Neuron (in vitro differentiated cells): ENCODE measurements around the gene COPB1.
A peak's percentile ranks its signal among the peaks of the same experiment; 100 is the strongest.
"Not testable (repeated sequence)": the region's sequence is repeated elsewhere in the genome, so short reads cannot be mapped to it uniquely, and the experiment has no call there.

Experiments used
- H2AFZ ChIP-seq: one replicate; pipeline ENCODE4 v1.6.1; 2013; ENCODE audit warnings: low read depth, mild to moderate bottlenecking, inconsistent platforms, low read length, moderate library complexity
- H3K27me3 ChIP-seq: one replicate; pipeline ENCODE4 v1.6.1; 2013; ENCODE audit warnings: low read length; ENCODE audit not compliant: insufficient read depth
- H3K36me3 ChIP-seq: one replicate; pipeline ENCODE4 v1.6.1; 2013; ENCODE audit warnings: low read length; ENCODE audit not compliant: insufficient read depth
- H3K4me1 ChIP-seq: one replicate; pipeline ENCODE4 v1.6.1; 2013; ENCODE audit warnings: low read length; ENCODE audit not compliant: insufficient read depth
- H3K4me3 ChIP-seq: 2 replicates; pipeline ENCODE4 v1.5.1; 2013; ENCODE audit warnings: mild to moderate bottlenecking, low read length, moderate library complexity
- H3K9me3 ChIP-seq: one replicate; pipeline ENCODE4 v1.6.1; 2013; ENCODE audit warnings: low read length

Gene COPB1

GRCh38 chr11:14535166-14535565 is 35.6 kb upstream of the COPB1 start:
- H3K4me3 ChIP-seq, H3K27me3 ChIP-seq, H3K36me3 ChIP-seq, H2AFZ ChIP-seq, H3K4me1 ChIP-seq, H3K9me3 ChIP-seq: not testable (repeated sequence)

GRCh38 chr11:14529951-14530350 is 30.3 kb upstream of the COPB1 start:
- no peaks in the 10 kb centered on the region for H3K9me3 ChIP-seq
- no peaks in the 10 kb centered on the region for H3K4me1 ChIP-seq
- H3K36me3 ChIP-seq, result no peaks in the 10 kb centered on the region
- H3K4me3 ChIP-seq, result no peak overlapping the region
- no peak overlapping the region for H2AFZ ChIP-seq
- no peaks in the 10 kb centered on the region for H3K27me3 ChIP-seq

GRCh38 chr11:14529321-14529720 is 29.7 kb upstream of the COPB1 start:
- no peak overlapping the region for H3K4me3 ChIP-seq

GRCh38 chr11:14522801-14523200 is 23.2 kb upstream of the COPB1 start:
- H3K9me3 ChIP-seq, result no peaks in the 10 kb centered on the region
- peaks cover 11% of the 10 kb centered on the region for H3K4me1 ChIP-seq
- no peak overlapping the region for H3K4me3 ChIP-seq
- no peak overlapping the region for H2AFZ ChIP-seq
- peaks cover 7% of the 10 kb centered on the region for H3K36me3 ChIP-seq
- no peaks in the 10 kb centered on the region for H3K27me3 ChIP-seq

More at GRCh38 chr11:14529321-14529720, 29.7 kb upstream of the COPB1 start:
- no peaks in the 10 kb centered on the region for H3K27me3 ChIP-seq
- H3K4me1 ChIP-seq, result no peaks in the 10 kb centered on the region
- H2AFZ ChIP-seq, result no peak overlapping the region
- no peaks in the 10 kb centered on the region for H3K36me3 ChIP-seq
- no peaks in the 10 kb centered on the region for H3K9me3 ChIP-seq

- H3K36me3 ChIP-seq, result peaks cover 13% of the 10 kb centered on the region
- no peaks in the 10 kb centered on the region for H3K27me3 ChIP-seq
- H3K4me1 ChIP-seq, result peaks cover 11% of the 10 kb centered on the region
- H2AFZ ChIP-seq, result no peak overlapping the region
- no peak overlapping the region for H3K4me3 ChIP-seq
- H3K9me3 ChIP-seq, result no peaks in the 10 kb centered on the region
These were observed 22.6 kb upstream of the COPB1 start for GRCh38 chr11:14522245-14522644.

GRCh38 chr11:14520747-14521151 is 21.1 kb upstream of the COPB1 start:
- Histone ChIP-seq H3K36me3 (peaks cover 25% of the 10 kb centered on the region), H3K4me1 (peaks cover 11% of the 10 kb centered on the region), H2AFZ (peak overlapping the region; percentile 92), H3K9me3 (no peaks in the 10 kb centered on the region), H3K27me3 (no peaks in the 10 kb centered on the region), H3K4me3 (peak overlapping the region; percentile 99)

GRCh38 chr11:14519917-14520746 is 20.5 kb upstream of the COPB1 start, which contains the start of gene PSMA1:
Gene PSMA1 (minus strand): TSS chr11:14520386. CDS start chr11:14520299, 87 bp downstream.
- Histone ChIP-seq H3K36me3 (peaks cover 29% of the 10 kb centered on the region), H2AFZ (peak within 1 kb of the TSS; percentile 92), H3K4me1 (peaks cover 11% of the 10 kb centered on the region), H3K27me3 (no peaks in the 10 kb centered on the region), H3K4me3 (peak within 1 kb of the TSS; percentile 99), H3K9me3 (no peaks in the 10 kb centered on the region)

GRCh38 chr11:14519597-14519916 is 19.9 kb upstream of the COPB1 start:
- H2AFZ ChIP-seq, result peak overlapping the region; percentile 92
- H3K9me3 ChIP-seq, result no peaks in the 10 kb centered on the region
- H3K27me3 ChIP-seq, result no peaks in the 10 kb centered on the region
- peak overlapping the region; percentile 99 for H3K4me3 ChIP-seq
- peaks cover 35% of the 10 kb centered on the region for H3K36me3 ChIP-seq
- H3K4me1 ChIP-seq, result peaks cover 11% of the 10 kb centered on the region

GRCh38 chr11:14518820-14519219 is 19.2 kb upstream of the COPB1 start:
- H3K36me3 ChIP-seq, result peaks cover 42% of the 10 kb centered on the region
- peaks cover 11% of the 10 kb centered on the region for H3K4me1 ChIP-seq
- H3K27me3 ChIP-seq, result no peaks in the 10 kb centered on the region
- peak overlapping the region; percentile 99 for H3K4me3 ChIP-seq
- H2AFZ ChIP-seq, result no peak overlapping the region
- no peaks in the 10 kb centered on the region for H3K9me3 ChIP-seq

- Histone ChIP-seq H3K9me3 (no peaks in the 10 kb centered on the region), H3K27me3 (no peaks in the 10 kb centered on the region), H2AFZ (no peak overlapping the region), H3K4me1 (peaks cover 5% of the 10 kb centered on the region), H3K36me3 (peaks cover 84% of the 10 kb centered on the region), H3K4me3 (no peak overlapping the region)
These were observed 14.2 kb upstream of the COPB1 start for GRCh38 chr11:14513800-14514199.

GRCh38 chr11:14506532-14506931 is 6.9 kb upstream of the COPB1 start:
- H2AFZ ChIP-seq, result no peak overlapping the region
- H3K4me1 ChIP-seq, result no peaks in the 10 kb centered on the region
- H3K9me3 ChIP-seq, result no peaks in the 10 kb centered on the region
- peaks cover 72% of the 10 kb centered on the region for H3K36me3 ChIP-seq
- H3K4me3 ChIP-seq, result no peak overlapping the region
- no peaks in the 10 kb centered on the region for H3K27me3 ChIP-seq

GRCh38 chr11:14503023-14503422 is 3.4 kb upstream of the COPB1 start:
- H3K4me1 ChIP-seq, result peaks cover 5% of the 10 kb centered on the region
- H3K27me3 ChIP-seq, result no peaks in the 10 kb centered on the region
- H3K4me3 ChIP-seq, result no peak overlapping the region
- H2AFZ ChIP-seq, result no peak overlapping the region
- H3K9me3 ChIP-seq, result no peaks in the 10 kb centered on the region
- H3K36me3 ChIP-seq, result peaks cover 45% of the 10 kb centered on the region

GRCh38 chr11:14502039-14502438 is 2.4 kb upstream of the COPB1 start:
- H3K9me3 ChIP-seq, result peaks cover 2% of the 10 kb centered on the region
- peaks cover 46% of the 10 kb centered on the region for H3K36me3 ChIP-seq
- peaks cover 5% of the 10 kb centered on the region for H3K4me1 ChIP-seq
- no peak overlapping the region for H2AFZ ChIP-seq
- no peak overlapping the region for H3K4me3 ChIP-seq
- H3K27me3 ChIP-seq, result no peaks in the 10 kb centered on the region
